GM21737 (cell line): ENCODE data around the gene PRPF8.
A peak's percentile ranks its signal among the peaks of the same experiment; 100 is the strongest.
"Not testable (repeated sequence)": the region's sequence is repeated elsewhere in the genome, so short reads cannot be mapped to it uniquely, and the experiment has no call there.

Experiments used
- ATAC-seq: cut with Tn5 transposase; IDR thresholded peaks from one replicate; pipeline ENCODE4 v1.9.1; 2021; ENCODE audit warnings: mild to moderate bottlenecking, moderate library complexity; ENCODE audit not compliant: unreplicated experiment

The PRPF8 gene

DNA sequence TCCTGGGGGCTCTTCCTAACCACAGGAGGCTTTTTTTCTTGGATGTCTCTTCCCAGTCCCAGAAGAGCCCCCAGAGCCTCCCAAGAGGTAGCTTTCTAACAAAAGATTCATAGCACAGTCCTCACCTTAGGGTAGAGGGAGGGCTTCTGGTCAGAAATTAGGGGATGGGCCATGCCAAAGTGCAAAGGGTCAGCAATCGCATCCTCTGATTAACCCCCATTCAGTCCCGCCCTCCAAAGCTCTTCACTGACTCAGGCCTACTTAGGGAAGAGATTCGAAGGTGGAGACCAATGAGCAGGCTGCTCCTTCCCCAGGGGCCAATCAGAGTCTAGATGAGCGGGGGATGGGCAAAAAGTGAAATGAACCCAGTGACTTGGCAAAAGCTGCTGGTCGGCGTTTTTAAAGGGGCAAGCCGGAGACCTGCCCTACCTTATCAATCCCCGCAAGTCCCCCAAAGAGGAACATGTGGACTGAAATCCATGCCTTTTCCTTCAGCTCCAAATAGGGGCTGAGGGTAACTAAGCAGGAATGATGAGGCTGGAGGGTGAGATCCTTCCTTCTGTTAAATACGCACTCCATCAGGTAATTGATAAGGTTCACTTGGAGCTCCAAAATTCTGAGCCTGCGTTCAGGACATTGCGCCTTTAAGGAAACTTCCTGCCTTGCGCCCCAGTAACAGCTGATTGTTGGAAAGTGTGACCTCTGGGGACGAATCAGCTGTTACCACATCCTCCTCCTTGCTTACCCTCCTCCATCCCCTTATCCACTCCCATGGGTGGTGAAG is 32.4 kb upstream of the PRPF8 start:
- peak; percentile 38 for ATAC-seq

DNA sequence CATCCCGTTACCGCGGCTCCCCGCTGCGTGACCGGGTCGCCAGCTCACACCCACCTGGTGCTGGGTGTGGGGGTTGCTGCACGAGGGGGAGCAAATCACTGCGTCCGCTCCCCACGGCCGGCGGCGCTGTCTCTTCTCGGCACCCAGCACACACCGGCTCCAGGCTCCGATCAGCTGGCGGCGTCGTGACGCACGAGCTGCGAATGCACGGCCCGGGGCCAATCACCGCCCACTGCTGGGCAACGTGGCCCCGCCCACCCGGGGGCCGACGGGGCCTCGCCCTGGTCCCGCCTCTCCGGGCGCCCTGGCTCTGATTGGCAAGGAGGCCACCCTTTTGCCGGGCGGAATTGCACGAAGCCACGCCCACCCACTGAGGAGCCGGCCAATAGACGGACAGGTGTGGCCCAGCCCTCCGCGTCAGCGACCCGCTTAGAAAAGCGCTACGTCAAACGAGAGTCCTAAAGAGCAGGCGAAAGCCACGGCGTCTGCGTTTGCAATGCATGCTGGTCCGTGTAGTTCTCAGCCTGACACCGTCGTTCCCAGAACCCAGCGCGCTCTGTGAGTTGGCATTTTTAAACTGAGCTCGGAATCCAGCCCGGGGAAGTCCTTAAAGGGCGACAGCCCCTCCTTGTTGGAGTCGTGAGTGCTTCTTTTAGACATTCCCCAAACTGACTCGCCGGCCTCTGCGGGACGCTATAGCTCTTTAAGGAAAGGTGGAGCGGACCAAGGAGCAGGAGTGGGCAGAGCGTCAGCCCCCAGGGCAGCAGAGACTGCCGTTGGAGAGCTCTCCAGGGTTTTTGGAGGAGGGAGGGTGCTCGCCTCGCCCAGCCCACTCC is 31.6 kb upstream of the PRPF8 start:
- ATAC-seq, result peak; percentile 72

DNA sequence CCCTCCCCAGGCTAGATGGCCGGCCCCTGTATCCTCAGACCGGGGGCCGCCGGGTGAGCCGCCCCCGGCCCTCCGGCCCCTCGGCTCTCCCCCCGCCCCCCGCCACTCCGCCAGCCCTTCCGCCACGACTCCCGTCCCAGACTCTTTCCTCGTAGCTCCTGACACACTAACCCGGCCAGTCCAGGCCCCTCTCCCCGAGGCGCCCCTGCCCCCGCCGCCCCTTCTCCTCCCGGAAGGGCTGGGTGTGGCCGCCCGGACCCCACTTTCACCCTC is 31.1 kb upstream of the PRPF8 start:
- ATAC-seq, result no peak

GRCh38 chr17:1714980-1715802 is 30.5 kb upstream of the PRPF8 start:
- ATAC-seq, result no peak

GRCh38 chr17:1714427-1714979 is 29.8 kb upstream of the PRPF8 start:
- no peak for ATAC-seq

- no peak for ATAC-seq
Measured at GRCh38 chr17:1713878-1714426, 29.3 kb upstream of the PRPF8 start.

GRCh38 chr17:1713160-1713877 is 28.7 kb upstream of the PRPF8 start:
- ATAC-seq, result no peak

DNA sequence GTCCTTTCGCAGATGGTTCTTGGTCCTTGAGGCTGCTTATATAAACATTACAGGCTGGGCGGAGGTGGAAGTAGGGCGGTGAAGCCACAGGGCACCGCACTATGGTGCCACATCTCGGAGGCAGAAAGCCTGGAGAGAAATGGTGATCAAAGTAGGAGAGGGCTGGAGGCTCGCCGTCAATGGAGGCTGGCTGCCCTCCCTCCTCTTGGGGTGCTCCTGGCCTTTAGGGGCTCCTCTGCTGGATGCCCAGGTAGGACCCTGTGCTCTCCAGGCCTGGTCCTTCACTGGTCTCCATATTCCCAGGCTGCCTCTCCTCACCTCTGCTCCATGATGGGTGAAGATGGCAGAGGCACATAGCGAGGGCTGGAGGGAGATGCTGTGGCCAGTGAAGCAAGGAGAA is 27.6 kb upstream of the PRPF8 start:
- no peak for ATAC-seq

DNA sequence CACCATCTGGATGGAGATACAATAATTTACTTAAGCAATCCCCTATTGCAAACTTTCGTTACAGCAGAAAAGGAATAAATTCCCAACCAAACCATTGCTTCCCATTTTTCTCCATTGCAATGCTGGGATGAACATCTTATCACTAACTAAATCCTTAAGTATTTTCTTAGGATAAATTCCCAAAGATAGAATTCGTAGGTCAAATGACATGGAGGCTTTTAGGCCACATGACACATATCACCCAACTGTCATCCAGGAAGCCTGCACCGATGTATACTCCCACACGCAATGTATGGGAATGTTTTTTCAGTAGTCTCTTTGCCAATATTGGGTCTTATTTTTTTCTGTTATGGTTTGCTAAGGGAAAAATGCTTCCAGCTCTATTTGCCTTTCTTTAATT is 27.1 kb upstream of the PRPF8 start:
- ATAC-seq, result no peak

DNA sequence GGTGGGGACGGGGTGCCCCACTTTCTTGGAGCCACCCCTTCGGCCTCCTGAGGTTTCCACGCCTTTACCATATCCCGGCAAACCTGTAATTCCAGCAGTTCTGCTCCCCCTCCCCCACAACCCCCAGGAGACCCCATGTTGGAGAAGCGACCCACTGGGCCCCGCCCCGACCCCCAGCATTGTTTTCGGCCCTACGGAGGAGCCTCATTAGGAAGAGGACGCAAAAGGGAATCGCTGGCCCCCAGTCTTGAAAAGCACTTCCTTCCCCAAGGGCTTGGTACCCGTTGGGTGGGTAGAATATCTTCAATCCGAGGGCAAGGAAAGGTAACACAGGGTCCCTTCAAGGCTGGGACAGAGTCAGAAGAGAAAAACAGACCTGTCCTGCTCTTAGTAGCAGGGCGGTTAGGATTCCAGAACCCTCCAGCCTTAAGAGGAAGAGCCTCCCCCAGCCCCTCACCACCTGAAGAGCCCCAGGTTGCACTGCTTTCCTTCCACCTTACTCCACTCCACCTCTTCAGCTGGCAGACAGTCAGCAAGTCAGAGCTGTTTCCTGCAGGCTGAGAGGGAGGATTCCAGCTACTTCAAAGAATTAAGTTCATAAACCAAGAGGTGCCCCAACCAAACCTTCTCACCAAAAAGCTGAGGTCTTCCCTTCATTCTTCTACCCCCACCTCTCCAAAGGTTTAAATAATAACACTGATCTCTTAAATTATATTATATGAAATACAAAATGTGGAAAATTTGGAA is 26.3 kb upstream of the PRPF8 start:
- no peak for ATAC-seq

DNA sequence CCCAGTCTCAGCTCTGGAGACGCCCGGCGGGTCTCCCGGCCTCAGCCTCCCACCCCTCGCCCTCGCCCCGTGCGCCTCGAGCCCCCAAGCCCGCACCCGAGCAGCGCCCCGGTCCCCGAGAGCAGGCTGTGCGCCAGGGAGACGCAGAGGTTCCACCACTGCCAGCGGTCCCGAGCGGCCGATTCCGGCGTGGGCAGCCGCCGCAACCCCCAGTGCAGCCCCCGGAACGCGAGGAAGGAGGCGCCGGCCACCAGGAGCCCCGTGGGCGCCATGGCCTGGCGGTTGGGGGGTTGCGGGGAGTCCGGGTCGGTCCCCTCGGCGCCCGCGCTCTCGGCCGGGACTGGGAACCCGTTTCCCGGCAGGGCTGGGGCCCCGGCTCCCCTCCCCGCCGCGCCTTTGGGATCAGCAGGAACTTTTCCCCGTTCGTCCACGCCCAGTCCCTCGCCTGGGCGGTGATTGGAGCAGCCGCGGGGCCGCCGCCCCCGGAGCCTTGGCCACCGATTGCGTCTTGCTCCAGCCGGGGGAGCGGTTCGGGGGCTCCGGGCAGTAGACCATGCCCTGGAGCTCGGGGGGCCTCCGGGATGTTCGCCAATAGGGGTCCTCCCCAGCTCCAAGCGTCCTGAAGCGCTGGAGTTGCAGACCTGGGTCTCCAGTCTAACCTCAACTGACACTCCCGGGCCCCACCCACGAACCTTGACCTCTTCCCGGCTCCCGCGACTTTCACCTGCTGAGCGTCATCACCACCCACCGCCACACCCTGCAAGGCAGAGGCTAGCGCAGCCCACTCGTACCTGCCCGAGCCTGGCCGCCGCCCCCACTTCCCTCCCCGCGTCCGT is 25.5 kb upstream of the PRPF8 start, which contains the start of gene TLCD2:
TLCD2 (minus strand) TSS at position 407 of the 836 bp plus-strand sequence; CDS start at position 272, 135 bp downstream.
- ATAC-seq, result no peak

DNA sequence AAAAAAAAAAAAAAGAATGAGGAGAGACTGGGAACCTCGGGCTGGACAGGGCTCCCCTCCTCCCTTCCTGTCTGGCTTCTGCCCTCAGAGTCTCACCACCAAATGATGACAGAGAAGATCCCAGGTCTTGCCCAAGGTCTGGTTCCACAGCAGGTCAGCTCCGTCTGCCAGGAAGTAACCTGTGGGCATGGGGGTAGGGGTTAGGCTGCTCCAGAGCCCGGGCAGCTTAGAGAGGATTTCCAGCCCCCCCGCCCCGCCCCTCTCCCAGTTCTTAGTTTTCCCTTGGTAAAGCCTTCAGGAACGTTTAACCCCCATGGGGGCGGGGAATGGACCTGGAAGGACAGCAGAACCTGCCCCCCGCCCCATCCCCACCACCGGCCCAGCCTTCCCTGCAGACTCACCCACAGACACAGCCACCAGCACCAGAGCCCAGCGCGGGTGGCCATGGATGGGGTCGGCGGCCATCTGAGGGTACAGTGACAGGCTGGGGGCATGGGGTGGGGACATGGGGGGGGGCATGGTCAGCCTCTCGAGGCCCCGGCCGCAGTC is 24.8 kb upstream of the PRPF8 start:
- ATAC-seq, result no peak

DNA sequence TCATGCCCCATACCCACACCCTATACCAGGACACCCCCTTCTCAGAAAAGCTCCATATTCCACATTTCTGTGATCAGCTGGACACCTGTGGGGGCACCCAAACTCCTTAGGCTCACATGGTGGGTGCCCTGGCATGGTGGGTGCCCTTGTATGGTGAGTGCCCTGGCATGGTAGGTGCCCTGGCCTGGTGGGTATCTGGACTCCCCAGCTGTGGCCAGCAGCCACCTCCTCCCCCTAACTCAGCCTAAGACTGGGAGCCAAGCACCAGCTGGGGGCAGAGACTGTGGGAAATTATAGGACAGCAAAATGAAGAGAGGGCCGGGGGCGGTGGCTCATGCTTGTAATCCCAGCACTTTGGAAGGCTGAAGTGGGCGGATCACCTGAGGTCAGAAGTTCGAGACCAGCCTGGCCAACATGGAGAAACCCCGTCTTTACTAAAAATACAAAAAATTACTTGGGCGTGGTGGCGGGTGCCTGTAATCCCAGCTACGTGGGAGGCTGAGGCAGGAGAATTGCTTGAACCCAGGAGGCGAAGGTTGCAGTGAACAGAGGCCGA is 24.2 kb upstream of the PRPF8 start:
- ATAC-seq, result not testable (repeated sequence)

- no peak for ATAC-seq
Measured at GRCh38 chr17:1707107-1707506, 22.4 kb upstream of the PRPF8 start.

DNA sequence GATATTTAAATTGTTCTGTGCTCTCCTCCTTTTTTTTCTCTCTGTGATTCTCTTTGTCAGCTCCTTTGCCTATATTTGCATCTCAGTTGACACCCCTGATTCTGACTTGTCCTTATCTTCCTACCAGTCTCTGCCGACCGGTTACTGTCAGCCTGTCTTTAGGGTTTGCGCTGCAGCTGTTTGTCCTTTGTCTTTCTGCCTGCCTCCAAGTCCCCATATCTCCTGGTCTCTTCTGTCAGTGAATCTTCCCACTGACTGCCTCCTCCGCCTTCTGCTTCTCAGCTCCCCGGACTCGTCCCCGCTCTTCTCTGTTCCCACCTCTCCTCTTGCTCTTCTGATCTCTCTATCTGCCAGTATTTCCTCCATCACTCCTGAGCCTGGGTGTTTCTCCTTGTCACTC is 20.3 kb upstream of the PRPF8 start:
- no peak for ATAC-seq

- ATAC-seq, result no peak
Measured at GRCh38 chr17:1703063-1703462, 18.4 kb upstream of the PRPF8 start.

GRCh38 chr17:1699891-1700290 is 15.2 kb upstream of the PRPF8 start:
- not testable (repeated sequence) for ATAC-seq

GRCh38 chr17:1697681-1698080 is 13.0 kb upstream of the PRPF8 start:
- no peak for ATAC-seq
